GM03348 (cell line): ENCODE results near the gene GLUL.

Experiments
- DNase-seq: peaks from one replicate; pipeline ENCODE4 v3.0.0; 2012; ENCODE audit warnings: low spot score

The GLUL gene

GRCh38 chr1:182391362-182392049 is at the start of gene GLUL:
Gene GLUL, minus strand, starts transcription at chr1:182391790. Its CDS starts 3,053 bp downstream, at chr1:182388737.
- peak; percentile 98 for DNase-seq

- no peak for DNase-seq
These were observed 46.7 kb upstream of the GLUL start for GRCh38 chr1:182438326-182438725.

GRCh38 chr1:182433580-182433979 is 42.0 kb upstream of the GLUL start:
- DNase-seq: no peak

- no peak for DNase-seq
These were observed 39.7 kb upstream of the GLUL start for GRCh38 chr1:182431278-182431677.

GRCh38 chr1:182430263-182431068 is 38.9 kb upstream of the GLUL start:
- DNase-seq: no peak

GRCh38 chr1:182428043-182428442 is 36.5 kb upstream of the GLUL start:
- no peak for DNase-seq

GRCh38 chr1:182426442-182427430 is 35.1 kb upstream of the GLUL start:
- no peak for DNase-seq

- no peak for DNase-seq
These were observed 24.2 kb upstream of the GLUL start for GRCh38 chr1:182415789-182416188.

- no peak for DNase-seq
These were observed 22.4 kb upstream of the GLUL start for GRCh38 chr1:182413969-182414368.

- no peak for DNase-seq
These were observed 21.9 kb upstream of the GLUL start for GRCh38 chr1:182413486-182413885.

GRCh38 chr1:182410620-182411273 is 19.2 kb upstream of the GLUL start:
- no peak for DNase-seq

GRCh38 chr1:182410138-182410537 is 18.5 kb upstream of the GLUL start:
- no peak for DNase-seq

- DNase-seq: no peak
These were observed 17.0 kb upstream of the GLUL start for GRCh38 chr1:182408435-182409075.

GRCh38 chr1:182407724-182408123 is 16.1 kb upstream of the GLUL start:
- no peak for DNase-seq

- DNase-seq: no peak
These were observed 14.4 kb upstream of the GLUL start for GRCh38 chr1:182406012-182406411.

GRCh38 chr1:182405578-182405977 is 14.0 kb upstream of the GLUL start:
- no peak for DNase-seq

GRCh38 chr1:182404781-182405180 is 13.2 kb upstream of the GLUL start:
- no peak for DNase-seq

GRCh38 chr1:182400567-182400966 is 9.0 kb upstream of the GLUL start, which contains the start of gene TEDDM1:
Gene TEDDM1, minus strand, starts transcription at chr1:182400667. Its CDS starts 182 bp downstream, at chr1:182400485.
- DNase-seq: no peak

GRCh38 chr1:182397653-182398393 is 6.2 kb upstream of the GLUL start:
- peak; percentile 15 for DNase-seq

GRCh38 chr1:182395906-182396305 is 4.3 kb upstream of the GLUL start:
- DNase-seq: no peak
